GM12891 (cell line): ENCODE data around the gene SPTSSB.

Experiments used
- DNase-seq: peaks from one replicate; pipeline ENCODE4 v3.0.0; 2011; ENCODE audit warnings: low spot score; ENCODE audit not compliant: insufficient read length
- FAIRE-seq: peaks from 2 replicates; lab custom pipeline; 2011; peaks lifted over from hg19 to GRCh38; lab: Jason Lieb, UNC
- PAX5 ChIP-seq: IDR thresholded peaks from 2 replicates; pipeline ENCODE4 v1.6.1; 2011; ENCODE audit warnings: low read length, moderate library complexity, mild to moderate bottlenecking; ENCODE audit not compliant: insufficient read depth, severe bottlenecking
- POLR2A ChIP-seq: IDR thresholded peaks from 2 replicates; pipeline ENCODE4 v1.6.1; 2011; ENCODE audit warnings: low read depth, low read length, control low read depth
- POLR2AphosphoS5 ChIP-seq: IDR thresholded peaks from 2 replicates; pipeline ENCODE4 v1.6.1; 2011; ENCODE audit warnings: low read depth, low read length, control low read depth
- POU2F2 ChIP-seq: IDR thresholded peaks from 2 replicates; pipeline ENCODE4 v1.6.1; 2011; ENCODE audit warnings: low read depth, mild to moderate bottlenecking, control low read depth, low read length, moderate library complexity
- SPI1 ChIP-seq: IDR thresholded peaks from 2 replicates; pipeline ENCODE4 v1.6.1; 2011; ENCODE audit warnings: low read depth, low read length, control low read depth
- TAF1 ChIP-seq: IDR thresholded peaks from 2 replicates; pipeline ENCODE4 v1.6.1; 2011; ENCODE audit warnings: low read depth, low read length, control low read depth

SPTSSB gene

DNA sequence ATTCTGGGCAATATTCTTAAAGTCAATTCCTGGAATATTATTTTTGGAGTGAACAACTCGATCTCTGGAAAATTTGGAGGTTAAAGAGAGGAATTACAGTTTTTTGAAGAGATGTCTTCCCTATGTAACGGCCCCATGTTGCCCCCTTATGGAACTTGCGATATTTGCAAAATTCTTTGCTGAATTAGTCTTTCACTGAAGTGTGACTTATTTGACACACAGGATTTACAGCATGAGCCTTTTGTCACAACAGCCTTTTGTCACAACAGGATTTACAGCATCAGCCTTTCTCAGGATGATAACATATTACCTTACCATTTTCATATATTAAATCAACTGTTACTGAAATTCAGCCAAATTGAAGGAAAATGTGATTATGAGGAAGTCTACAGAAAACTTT lies 37.8 kb upstream of the SPTSSB start:
- DNase-seq (no peak), FAIRE-seq (peak; percentile 68)
- no peak for TF ChIP-seq POLR2A
- no peak for TF ChIP-seq SPI1
- no peak for TF ChIP-seq POLR2AphosphoS5
- no peak for TF ChIP-seq PAX5
- no peak for TF ChIP-seq POU2F2
- TF ChIP-seq TAF1, result no peak

DNA sequence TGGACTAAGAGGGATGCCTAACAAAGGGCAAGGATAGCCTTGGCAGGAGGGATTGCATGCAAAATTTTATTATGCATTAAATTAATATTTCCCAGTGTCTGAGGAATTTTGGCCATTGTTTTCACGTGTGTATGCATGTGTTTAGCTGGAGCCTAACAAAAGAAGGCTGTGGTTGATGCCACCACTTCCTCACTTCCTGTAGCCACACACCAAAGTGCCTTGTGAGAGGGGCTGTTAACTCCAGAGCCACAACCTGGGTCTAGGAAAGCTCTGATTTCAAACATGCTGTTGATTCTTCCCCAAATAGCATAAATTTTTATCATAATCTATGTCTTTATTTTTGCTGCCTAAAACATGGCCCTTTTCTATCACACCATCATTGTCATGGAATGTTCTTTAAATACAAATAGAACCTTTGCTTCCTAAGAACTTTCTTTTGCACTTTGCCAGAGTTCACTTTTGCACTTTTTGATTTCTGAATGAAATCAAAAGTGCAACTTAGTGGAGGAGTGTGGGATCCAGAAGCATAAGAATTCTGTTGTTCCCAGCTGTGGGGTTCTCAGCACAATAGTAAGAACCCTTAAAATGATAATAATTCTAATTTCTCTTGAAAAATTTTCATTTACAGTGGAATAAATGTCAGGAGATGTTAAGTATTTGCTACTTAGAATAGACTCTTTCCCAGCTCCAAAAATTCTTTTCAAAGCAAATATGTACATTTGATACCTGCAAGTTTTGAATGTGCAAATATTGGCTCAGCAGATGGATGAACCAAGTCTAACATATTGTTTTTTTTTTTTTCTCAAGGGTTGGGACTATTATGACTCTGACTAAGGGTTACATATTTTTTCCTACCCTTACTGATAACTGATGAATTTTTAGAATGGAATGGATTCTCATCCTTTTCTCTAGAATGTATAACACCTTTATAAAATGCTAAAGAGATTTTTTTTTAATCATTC lies 35.6 kb upstream of the SPTSSB start:
- TF ChIP-seq POU2F2 (no peak), PAX5 (no peak), SPI1 (no peak), TAF1 (no peak), POLR2A (no peak), POLR2AphosphoS5 (no peak)
- FAIRE-seq (no peak), DNase-seq (no peak)

DNA sequence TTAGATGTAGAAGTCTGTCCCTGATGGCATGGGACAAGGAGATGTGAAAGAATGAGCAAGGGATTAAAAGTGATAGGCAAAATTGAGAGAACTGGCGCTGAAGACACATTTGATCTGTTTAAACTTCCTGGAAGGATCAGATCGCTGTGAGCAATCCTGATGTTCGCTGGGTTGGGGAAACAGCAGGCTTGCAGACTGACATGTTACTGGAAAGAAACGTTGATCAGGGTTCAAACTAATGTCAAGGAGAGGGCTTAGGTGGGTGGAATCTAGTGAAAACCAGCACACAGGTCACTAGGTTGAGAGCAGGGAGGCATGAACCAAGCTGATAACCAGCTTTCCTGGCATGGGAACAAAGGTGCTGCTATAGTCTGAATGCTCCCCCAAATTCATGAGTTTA lies 34.5 kb upstream of the SPTSSB start:
- no peak for DNase-seq
- TF ChIP-seq SPI1, result no peak
- no peak for TF ChIP-seq PAX5
- no peak for TF ChIP-seq POU2F2
- no peak for TF ChIP-seq POLR2A
- TF ChIP-seq POLR2AphosphoS5, result no peak
- no peak for TF ChIP-seq TAF1
- FAIRE-seq, result no peak

DNA sequence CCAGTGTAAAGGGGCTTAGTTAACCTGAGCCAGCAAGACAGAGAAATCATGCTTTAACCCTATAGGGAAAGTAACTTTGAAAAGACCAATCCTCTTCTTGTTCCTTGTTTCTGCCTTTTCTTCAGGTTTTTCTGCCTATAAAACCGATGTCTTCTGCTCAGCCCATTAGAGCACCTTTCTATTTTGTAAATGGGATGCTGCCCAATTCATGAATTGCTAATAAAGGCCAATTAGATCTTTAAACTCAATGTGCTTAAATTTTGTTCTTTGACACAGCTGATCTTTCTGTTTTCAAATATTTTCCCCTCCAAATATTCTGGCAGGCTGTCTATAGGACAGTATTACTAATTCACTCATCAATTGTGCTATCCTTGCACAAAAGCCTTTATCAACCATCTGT lies 33.8 kb upstream of the SPTSSB start:
- DNase-seq (no peak), FAIRE-seq (no peak)
- TF ChIP-seq SPI1, result no peak
- TF ChIP-seq PAX5, result no peak
- TF ChIP-seq POU2F2, result no peak
- TF ChIP-seq POLR2AphosphoS5, result no peak

DNA sequence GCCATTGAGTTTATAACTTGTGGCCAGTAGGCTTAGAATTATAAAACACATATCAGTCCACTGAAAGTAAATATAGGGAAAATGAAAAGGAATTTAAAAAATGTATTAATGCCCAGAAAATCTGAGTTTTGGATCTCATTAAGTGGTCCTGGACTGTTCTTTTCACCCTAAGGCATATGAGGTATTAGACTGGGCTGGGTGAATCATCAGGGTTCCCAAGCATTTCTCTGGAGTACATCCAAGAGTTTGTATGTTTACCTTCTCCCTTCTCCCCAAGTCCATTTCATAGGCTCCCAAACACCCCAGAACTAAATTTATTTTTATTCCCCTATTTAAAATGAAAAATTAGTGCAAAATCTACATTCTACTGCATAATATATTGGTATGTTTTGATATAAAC lies 31.9 kb upstream of the SPTSSB start:
- FAIRE-seq (no peak), DNase-seq (no peak)
- no peak for TF ChIP-seq PAX5
- TF ChIP-seq POU2F2, result no peak
- TF ChIP-seq TAF1, result no peak
- no peak for TF ChIP-seq SPI1
- TF ChIP-seq POLR2A, result no peak
- no peak for TF ChIP-seq POLR2AphosphoS5

DNA sequence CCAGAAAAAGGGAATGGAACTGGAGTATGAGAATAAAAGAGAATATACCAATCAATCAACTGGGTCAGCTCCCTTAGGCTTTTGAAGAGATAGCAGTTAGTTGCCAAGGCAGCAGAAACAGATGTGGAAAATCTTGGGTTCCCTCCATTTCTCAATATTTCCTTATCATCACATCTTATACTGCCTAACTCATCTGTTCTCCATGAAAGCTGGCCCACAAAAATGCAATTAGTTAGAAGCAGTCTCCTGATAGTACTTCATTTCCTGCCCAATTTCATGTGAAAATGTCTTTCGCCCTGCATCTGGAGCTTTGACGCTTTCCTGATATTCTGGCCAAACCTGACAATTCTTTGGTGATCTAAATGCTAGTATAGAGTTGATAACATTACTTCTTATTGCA lies 30.1 kb upstream of the SPTSSB start:
- TF ChIP-seq POU2F2, result no peak
- TF ChIP-seq POLR2AphosphoS5, result no peak
- TF ChIP-seq TAF1, result no peak
- TF ChIP-seq PAX5, result no peak
- TF ChIP-seq POLR2A, result no peak
- TF ChIP-seq SPI1, result no peak
- DNase-seq, result no peak
- FAIRE-seq, result no peak

DNA sequence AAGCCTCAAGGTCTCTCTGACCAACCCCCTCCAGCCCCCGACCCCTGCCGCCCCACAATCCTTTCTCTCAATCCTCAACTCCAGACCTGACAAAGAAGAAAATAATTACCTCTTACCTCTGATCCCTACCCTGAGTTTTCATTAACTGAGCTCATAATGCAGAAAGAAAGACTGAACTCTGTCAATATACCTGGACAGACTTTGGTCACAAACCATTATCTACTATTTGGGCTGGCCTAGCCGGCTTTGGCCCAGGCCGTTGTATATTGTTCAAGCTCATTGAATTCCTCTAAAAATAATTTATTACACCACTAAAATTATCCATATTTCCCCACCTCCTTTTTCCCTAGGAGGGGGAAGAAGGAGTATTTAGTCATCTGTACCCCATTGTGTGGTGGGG lies 29.3 kb upstream of the SPTSSB start:
- FAIRE-seq, result no peak
- TF ChIP-seq POLR2A (no peak), PAX5 (no peak), POLR2AphosphoS5 (no peak), POU2F2 (no peak), SPI1 (no peak), TAF1 (no peak)
- no peak for DNase-seq

DNA sequence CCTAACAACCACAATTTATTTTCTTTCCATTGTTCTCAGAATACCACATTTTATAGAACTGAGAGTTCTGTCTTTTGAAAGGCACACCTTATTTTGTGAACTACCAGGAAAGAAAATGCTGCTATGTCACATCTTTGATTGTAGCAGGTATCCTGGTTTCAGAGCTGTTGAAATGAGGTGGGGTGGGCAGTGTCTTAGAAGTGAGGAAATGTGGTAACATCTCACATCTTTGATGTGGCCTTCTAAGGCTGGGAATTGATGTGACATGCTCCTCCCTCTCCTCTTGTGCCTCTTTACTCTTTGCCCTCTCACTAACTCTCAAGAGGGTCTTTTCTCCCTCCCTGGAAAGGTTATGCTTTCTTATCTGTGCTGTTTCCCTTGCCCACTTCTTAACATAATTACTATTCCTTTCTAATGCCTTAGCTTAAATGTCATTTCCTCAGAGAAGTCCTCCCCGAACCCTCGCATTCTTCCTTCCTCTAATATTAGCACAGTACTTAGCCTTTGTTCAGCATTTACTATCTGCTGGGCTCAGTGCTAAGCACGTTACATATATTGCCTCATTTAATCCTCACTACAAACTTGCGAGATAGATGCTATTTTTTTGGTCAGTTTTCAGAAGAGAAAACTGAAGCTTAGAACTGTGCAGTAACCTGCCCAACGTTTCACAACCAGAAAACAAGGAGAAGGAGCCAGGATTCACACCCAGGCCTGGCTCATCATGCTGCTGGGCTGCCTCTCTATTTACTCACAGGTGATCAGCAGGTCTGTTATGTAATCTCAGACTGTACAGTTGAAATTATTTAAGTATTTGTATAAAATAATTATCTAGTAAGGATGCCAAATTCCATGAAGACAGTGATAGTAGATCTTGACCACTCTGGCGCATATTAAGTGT lies 24.0 kb upstream of the SPTSSB start:
- DNase-seq (no peak), FAIRE-seq (no peak)
- TF ChIP-seq SPI1 (no peak), POU2F2 (no peak), POLR2A (no peak), TAF1 (no peak), PAX5 (no peak), POLR2AphosphoS5 (no peak)

DNA sequence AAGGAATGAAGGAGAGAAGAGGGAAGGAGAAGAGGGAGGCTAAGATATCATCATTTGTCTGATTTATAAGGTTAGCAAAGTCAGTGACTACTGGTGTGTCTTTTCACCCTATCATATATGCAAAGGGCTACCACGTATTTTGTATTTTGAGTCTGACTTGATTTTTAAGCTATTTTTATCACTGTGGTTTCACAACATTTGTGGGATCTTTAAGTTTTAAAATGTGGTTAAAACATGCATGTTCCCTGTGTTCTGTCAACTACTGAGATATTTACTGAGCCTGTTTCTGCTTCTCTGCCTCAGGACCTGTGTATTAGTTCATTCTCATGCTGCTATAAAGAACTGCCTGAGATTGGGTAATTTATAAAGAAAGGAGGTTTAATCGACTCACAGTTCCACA lies 22.5 kb upstream of the SPTSSB start:
- no peak for FAIRE-seq
- DNase-seq, result no peak
- TF ChIP-seq POLR2AphosphoS5 (no peak), POLR2A (no peak), SPI1 (no peak), PAX5 (no peak), TAF1 (no peak), POU2F2 (no peak)
